Mammary epithelial cell (primary cell): ENCODE results near the gene HSF5.

Experiments used
- CTCF ChIP-seq, 2 donors: IDR thresholded peaks in 1 of 2; conservative IDR thresholded peaks in 1 of 2; 2 replicates each; pipeline ENCODE4 v1.5.1; 2011 to 2012; ENCODE audit warnings: inconsistent platforms in 2 of 2, low read length in 2 of 2, mild to moderate bottlenecking in 2 of 2, control low read depth in 1 of 2, low read depth in 1 of 2; ENCODE audit not compliant: insufficient read depth in 1 of 2; ENCODE audit errors: extremely low read depth in 1 of 2
- EZH2 ChIP-seq: IDR thresholded peaks from 2 replicates; pipeline ENCODE4 v1.6.1; 2012; ENCODE audit warnings: low read length, inconsistent platforms, borderline replicate concordance

- TF ChIP-seq CTCF (conservative IDR thresholded peaks at IDR 0.05 in 1 of 2, IDR thresholded peaks at IDR 0.05 in 1 of 2; ENCODE audit: extremely low read depth in 1 of 2, insufficient read depth in 1 of 2, low read depth in 1 of 2, low read length in 2 of 2) (no peak), EZH2 (no peak)
Observed at GRCh38 chr17:58487589-58488427, at the start of gene HSF5.
